ENCODE measurements around the gene WDR46. TPM values are rescaled to one million over a fixed set of nuclear protein-coding genes. Genes with fewer than 3 reads are reported as not detected.

WDR46 gene
- total and polyA plus RNA-seq, 2 donors (not counting 3 experiments of a cell fraction or from before 2014, with no cell fraction given): 61.4 to 71.2 TPM

DNA sequence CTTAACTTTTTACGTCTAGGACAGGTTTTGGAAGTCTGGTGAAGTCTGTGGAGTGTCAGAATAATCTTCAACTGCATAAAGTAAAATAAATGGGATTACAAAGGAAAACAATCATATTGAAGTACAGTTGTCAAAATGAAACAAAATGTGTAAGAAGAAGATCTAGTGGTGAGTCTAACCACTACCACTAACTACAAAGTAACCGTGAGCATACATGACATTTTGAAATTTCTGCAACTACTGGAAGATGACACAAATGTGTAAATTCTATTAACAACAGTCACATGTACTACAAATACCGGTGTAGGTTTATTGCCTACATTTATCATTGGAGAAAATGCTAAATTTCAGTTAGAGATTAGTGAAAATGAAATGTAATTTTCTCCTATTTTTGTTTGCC, 47.1 kb downstream of the WDR46 start:
- POLR2A ChIA-PET: no interaction called here
- H3K79me2 ChIP-seq (ENCODE audit: control insufficient read depth, insufficient read depth, low read length): no peaks in the 10 kb centered on the region
- no peaks in the 10 kb centered on the region for H4K20me1 ChIP-seq (replicated peaks; ENCODE audit: control insufficient read depth, extremely low read depth, insufficient read depth, low read length)
- H3K9me1 ChIP-seq (replicated peaks; ENCODE audit: control insufficient read depth, extremely low read depth, insufficient read depth, low read length): no peaks in the 10 kb centered on the region
- DNase-seq (ENCODE audit: low read depth, low spot score) (no peak), FAIRE-seq (no peak)
- no peak overlapping the region for H2AFZ ChIP-seq (ENCODE audit: low read depth, low read length)
- H3K9me3 ChIP-seq (replicated peaks; ENCODE audit: control insufficient read depth, insufficient read depth, low read length): no peaks in the 10 kb centered on the region
- no peak for TF ChIP-seq MYC (IDR thresholded peaks at IDR 0.05; ENCODE audit: low read depth, low read length)
- TF ChIP-seq GATA2 (IDR thresholded peaks at IDR 0.05; ENCODE audit: insufficient read depth, insufficient read length, low read depth, low read length): no peak
- no peak for TF ChIP-seq POLR2A (IDR thresholded peaks at IDR 0.05; ENCODE audit: low read depth, low read length)
- no peak for TF ChIP-seq FOS (IDR thresholded peaks at IDR 0.05; ENCODE audit: borderline replicate concordance, insufficient read depth, low read length)
- no peak for TF ChIP-seq JUN (IDR thresholded peaks at IDR 0.05; ENCODE audit: borderline replicate concordance, insufficient read depth, insufficient read length, low read depth)
- TF ChIP-seq, protein P1, sequence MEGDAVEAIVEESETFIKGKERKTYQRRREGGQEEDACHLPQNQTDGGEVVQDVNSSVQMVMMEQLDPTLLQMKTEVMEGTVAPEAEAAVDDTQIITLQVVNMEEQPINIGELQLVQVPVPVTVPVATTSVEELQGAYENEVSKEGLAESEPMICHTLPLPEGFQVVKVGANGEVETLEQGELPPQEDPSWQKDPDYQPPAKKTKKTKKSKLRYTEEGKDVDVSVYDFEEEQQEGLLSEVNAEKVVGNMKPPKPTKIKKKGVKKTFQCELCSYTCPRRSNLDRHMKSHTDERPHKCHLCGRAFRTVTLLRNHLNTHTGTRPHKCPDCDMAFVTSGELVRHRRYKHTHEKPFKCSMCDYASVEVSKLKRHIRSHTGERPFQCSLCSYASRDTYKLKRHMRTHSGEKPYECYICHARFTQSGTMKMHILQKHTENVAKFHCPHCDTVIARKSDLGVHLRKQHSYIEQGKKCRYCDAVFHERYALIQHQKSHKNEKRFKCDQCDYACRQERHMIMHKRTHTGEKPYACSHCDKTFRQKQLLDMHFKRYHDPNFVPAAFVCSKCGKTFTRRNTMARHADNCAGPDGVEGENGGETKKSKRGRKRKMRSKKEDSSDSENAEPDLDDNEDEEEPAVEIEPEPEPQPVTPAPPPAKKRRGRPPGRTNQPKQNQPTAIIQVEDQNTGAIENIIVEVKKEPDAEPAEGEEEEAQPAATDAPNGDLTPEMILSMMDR (IDR thresholded peaks at IDR 0.05; ENCODE audit: extremely low read depth in 1 of 2, insufficient read depth in 1 of 2, low read depth in 1 of 2, low read length in 2 of 2): no peak
- no peak for TF ChIP-seq POLR2AphosphoS5 (IDR thresholded peaks at IDR 0.05; ENCODE audit: insufficient read depth, low read depth, low read length)
- TF ChIP-seq EZH2 (IDR thresholded peaks at IDR 0.05; ENCODE audit: borderline replicate concordance, low read depth, low read length, severe bottlenecking): no peak
- TF ChIP-seq, protein P2, sequence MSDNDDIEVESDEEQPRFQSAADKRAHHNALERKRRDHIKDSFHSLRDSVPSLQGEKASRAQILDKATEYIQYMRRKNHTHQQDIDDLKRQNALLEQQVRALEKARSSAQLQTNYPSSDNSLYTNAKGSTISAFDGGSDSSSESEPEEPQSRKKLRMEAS (IDR thresholded peaks at IDR 0.05; ENCODE audit: insufficient read depth, insufficient read length): no peak
- dilution Hi-C loops (cut with MboI; ENCODE audit: extremely low pct_ligation_motif_present, low sequenced_read_pairs): no loop called here
- no peak overlapping the region for H3K4me3 ChIP-seq (replicated peaks in 1 of 3; ENCODE audit: insufficient read depth in 1 of 3, low read depth in 1 of 3, low read length in 3 of 3)
- H3K36me3 ChIP-seq (ENCODE audit: control insufficient read depth in 2 of 2, extremely low read depth in 1 of 2, insufficient read depth in 2 of 2, low read length in 2 of 2): no peaks in the 10 kb centered on the region
- CTCF ChIA-PET: interaction anchor here (1.1 kb wide), 1 partner anchor 82 kb away, joined by 3 read pairs; no protein-coding TSS in a partner anchor
- no peaks in the 10 kb centered on the region for H3K4me1 ChIP-seq (ENCODE audit: control insufficient read depth, extremely low read depth, insufficient read depth, low read length)
- H3K4me2 ChIP-seq (ENCODE audit: insufficient read depth, low read length): no peak overlapping the region
- BruUV-seq (replicated peaks): no TSS peak
- intact Hi-C loops (cut with micrococcal nuclease): loop anchor here (10.0 kb wide), 1 partner anchor 357 kb away; no protein-coding TSS in a partner anchor
- no peak overlapping the region for H3K9ac ChIP-seq (replicated peaks; ENCODE audit: extremely low read depth, insufficient read depth, low read length)
- H3K27ac ChIP-seq (ENCODE audit: insufficient read depth, low read depth, low read length): no peak overlapping the region
- peaks cover 17 to 22% of the 10 kb centered on the region in 2 experiments for H3K27me3 ChIP-seq (ENCODE audit: control insufficient read depth in 2 of 2, insufficient read depth in 2 of 2, low read length in 2 of 2)
